HT1080 (cell line): ENCODE data around the gene MACROD2. TPM values are rescaled to one million over a fixed set of nuclear protein-coding genes. Genes with fewer than 3 reads are reported as not detected.
A peak's percentile ranks its signal among the peaks of the same experiment; 100 is the strongest.

ENCODE experiments used
- DNase-seq: peaks from one replicate; pipeline ENCODE4 v3.0.0-alpha.2; 2015; ENCODE audit warnings: low read depth
- total RNA-seq: library from RNA; depleted of rRNA; stranded (reverse); fragments of >200 nt; shearing (Covaris generic); gene quantifications from 2 replicates; pipeline ENCODE4 v1.2.3, GENCODE V29; 2014

Gene MACROD2
- total RNA-seq, 1 experiment from 2014 or later: 1.2 TPM

- no peak for DNase-seq
Measured at GRCh38 chr20:15317546-15318232, 1322.4 kb downstream of the MACROD2 start.

DNA sequence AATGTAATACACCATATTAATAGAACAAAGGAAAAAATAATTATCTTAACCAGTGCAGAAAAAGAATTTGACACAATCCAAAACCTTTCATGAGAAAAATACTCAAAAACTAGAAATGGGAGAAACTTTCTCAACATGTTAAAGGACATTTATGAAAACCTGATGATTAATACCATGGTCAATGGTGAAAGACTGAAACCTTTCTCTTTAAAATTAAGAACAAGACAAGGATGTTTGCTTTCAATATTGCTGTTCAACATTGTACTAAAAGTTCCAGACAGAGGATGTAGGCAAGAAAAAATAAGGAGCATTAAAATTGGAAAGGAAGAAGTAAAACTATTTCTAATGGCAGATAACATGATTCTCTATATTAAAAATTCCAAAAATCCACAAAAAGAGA lies 1323.4 kb downstream of the MACROD2 start:
- no peak for DNase-seq

GRCh38 chr20:15319439-15319838 lies 1324.1 kb downstream of the MACROD2 start:
- DNase-seq: no peak

DNA sequence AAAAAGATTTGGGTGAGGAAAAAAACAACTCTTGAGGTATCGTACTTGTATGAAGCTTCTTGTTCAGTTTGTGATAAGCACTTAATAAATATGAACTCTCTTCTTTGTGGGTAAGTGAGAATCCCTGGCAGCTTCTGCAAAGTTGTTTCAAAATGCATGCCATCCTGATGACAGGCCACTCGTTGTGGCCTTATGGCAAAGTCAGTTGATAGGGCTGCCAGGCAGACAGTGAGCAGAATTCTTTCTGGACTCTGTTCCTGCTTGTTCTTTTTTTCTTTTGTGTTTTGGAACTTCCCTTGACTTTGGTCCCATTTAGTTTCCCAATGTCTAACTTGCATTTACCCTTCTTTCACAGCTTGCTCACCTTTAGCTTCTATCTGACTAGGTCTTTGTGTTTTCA lies 1325.6 kb downstream of the MACROD2 start:
- DNase-seq: no peak

DNA sequence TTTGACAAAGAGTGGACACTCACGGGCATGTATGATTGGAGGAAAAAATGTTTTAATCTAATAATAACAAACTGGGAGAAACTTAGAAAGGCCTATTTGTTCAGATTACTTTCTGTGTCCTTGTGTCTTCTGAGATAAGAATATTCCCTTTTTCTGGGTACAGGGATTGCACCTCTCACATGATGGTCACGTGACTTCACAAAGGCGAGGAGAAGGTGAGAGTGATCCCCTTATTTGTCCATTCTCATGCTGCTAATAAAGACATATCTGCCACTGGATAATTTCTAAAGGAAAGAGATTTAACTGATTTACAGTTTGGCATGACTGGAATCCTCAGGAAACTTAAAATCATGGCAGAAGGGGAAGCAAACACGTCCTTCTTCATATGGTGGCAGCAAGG lies 1331.8 kb downstream of the MACROD2 start:
- DNase-seq: no peak

GRCh38 chr20:15328084-15328483 lies 1332.8 kb downstream of the MACROD2 start:
- DNase-seq: no peak

DNA sequence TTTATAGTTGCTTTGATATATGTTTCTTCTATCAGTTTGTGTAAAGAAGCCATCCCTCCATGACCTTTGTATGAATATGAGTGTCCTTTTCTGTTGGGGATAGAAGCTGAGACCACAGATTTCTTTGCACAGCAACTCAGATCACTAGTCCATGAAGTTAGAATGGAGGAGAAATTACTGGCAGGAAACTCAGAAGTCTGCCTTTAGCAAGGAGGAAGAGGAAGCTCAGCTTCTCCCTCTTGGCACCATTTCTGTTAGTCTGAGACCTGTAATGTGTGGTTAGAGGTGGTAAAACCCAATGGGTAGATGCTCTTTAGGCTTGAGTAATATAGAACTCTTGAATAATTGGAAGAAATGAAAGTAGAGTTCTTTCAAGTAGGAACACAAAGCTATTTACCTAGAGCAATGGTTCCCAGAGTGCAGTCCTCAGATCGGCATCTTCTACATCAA lies 1337.4 kb downstream of the MACROD2 start:
- DNase-seq: no peak

GRCh38 chr20:15333170-15333569 lies 1337.9 kb downstream of the MACROD2 start:
- DNase-seq: no peak

DNA sequence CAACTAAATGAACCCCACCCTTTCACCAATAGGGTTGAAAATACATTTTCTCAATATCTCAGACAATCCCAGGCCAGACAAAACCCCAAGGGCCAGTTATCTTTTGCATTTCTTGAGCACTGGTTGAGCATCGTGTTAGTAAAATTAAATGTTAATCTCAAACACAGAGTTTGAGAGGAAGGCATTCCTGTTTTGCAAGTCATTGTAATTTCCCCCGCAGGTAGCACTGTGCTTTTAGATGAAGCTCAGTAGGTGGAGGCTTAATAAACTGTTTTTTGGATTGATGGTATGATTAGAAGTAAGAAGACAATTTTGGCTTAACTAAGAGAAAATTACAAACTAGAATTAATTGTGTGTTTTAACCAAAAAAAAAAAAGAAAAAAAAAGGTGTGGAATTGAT lies 1340.7 kb downstream of the MACROD2 start:
- no peak for DNase-seq

- no peak for DNase-seq
Measured at GRCh38 chr20:15336536-15336935, 1341.2 kb downstream of the MACROD2 start.

GRCh38 chr20:15339264-15339663 lies 1343.9 kb downstream of the MACROD2 start:
- DNase-seq: no peak

DNA sequence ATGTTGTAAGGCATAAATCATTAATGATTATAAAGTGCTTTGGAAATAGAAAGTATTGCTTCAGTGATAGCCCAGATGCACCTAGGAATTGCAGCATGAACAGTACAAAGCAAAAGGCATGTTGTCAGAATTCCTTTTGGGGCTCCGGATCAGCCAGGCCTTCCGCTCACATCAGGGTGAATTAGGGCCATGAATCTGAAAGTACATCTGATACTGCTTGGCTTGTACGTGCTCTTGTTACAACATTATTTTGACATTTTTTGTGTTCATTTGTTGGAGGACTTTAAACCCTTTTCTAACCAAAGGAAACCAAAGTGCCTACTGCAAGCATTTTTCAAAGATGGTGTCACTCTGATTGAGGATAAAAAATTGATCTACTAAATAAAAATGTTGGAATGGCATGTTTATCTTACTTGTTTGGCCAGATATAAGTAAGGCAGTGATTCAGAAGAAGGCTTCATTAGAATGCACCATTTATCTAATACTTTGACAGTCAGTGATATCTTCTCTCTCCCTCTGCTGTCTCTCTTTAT lies 1347.7 kb downstream of the MACROD2 start:
- DNase-seq: no peak

DNA sequence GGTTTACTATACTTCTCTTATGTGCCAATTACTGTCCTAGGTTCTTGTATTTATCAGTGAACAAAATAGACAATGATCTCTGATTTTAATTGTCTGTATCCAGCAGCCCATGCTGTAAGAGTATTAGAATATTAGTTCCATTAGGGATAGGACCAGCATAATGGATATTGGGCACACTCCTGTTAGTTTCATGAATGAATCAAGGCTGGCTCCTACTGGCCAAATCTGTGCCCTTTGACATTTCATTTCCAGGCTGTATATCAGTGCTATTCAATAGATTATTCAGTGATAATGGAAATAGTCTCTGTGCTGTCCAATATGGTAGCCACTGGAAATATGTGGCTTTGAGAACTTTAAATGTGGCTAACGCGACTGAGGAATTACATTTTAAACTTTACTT lies 1350.0 kb downstream of the MACROD2 start:
- DNase-seq: no peak

DNA sequence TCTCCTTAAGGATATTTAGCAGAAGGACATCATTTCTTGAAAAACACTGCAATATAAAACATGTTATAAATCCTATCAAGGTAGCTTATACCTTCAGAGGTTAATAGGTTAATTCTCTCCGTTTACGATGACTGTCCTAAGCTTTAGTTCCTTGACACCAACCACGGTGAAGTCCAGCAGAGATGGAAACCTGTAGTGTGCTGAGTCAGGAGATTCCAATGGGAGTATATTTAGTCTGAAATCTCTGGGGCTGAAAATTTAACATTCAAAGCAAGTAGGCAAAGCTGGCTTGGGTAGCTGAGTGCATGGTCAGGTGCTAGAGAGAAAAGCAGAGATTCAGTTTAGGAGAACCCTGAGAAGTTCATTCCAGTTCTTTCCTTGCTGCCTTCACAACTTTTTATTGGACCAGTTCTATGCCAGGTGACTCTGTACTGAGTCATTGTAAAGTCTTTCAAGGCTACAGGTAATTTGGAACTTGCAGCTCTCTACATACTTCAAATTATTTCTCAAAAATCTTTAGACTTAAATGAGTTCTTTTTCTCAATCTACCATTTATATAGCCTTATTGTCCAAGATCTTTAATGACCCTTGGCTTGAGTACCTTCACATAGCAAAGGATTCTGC lies 1351.5 kb downstream of the MACROD2 start:
- no peak for DNase-seq

- peak; percentile 45 for DNase-seq
Measured at GRCh38 chr20:15359056-15359455, 1363.7 kb downstream of the MACROD2 start.

GRCh38 chr20:15362849-15363248 lies 1367.5 kb downstream of the MACROD2 start:
- DNase-seq: no peak

DNA sequence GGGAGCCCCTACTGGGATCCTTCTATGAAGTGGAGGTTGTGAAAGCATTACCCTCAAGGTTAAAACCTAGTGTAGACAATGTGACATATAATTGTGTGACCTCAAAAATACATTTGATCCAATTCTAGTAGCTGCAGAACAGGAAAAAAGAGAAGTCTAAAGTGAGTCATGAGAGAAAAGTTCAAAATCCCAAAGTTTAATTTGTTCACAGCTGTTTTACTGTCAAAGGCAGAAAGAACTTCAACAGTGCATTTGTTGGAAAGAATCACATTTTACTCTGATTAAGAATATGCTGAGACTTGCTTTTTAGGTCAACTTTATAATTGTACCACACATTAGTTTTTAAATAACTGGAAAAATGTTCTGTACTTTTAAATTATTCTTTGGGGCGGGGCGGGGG lies 1369.5 kb downstream of the MACROD2 start:
- no peak for DNase-seq

GRCh38 chr20:15370370-15370769 lies 1375.1 kb downstream of the MACROD2 start:
- no peak for DNase-seq

DNA sequence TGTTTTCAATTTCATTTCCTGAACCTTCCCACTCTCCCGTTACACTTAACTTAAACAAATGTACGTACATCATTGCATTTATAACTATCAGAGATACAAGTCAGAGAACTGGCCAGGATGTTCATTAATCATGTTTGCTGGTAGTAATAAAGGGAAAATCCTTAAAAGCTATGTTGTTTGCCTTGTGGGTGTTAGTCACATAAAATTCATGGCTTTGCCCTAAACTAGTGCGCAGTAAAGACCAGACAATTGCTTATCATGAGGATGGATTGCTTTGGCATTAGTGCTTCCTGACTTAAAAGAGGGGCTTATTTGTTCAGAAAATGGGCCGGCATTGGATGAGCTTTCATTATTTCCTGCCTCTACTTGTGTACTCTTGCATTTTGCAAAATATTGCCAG lies 1379.4 kb downstream of the MACROD2 start:
- no peak for DNase-seq

DNA sequence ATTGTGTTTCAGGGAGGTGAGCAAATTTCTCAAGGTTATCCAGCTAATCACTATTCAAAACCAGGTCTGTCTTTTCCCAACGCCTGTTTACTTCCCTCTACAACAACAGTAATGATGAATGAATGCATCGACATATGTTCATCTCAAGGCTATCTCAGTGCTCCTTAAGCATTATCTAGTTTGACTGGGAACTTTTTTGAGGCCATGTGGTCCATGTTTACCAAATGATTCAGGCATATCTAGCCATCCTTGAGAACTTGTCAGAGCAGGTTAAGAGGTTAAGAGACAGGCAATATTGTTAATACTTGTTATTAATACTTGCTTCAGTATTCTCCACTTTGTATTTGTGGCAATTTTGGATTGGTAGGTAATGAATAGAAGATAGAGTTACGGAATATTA lies 1380.5 kb downstream of the MACROD2 start:
- DNase-seq: no peak

GRCh38 chr20:15377603-15378002 lies 1382.3 kb downstream of the MACROD2 start:
- peak; percentile 57 for DNase-seq

GRCh38 chr20:15378151-15378550 lies 1382.8 kb downstream of the MACROD2 start:
- DNase-seq: no peak
